HepG2 (cell line): Measurements from ENCODE around the gene PTPRF. TPM values are rescaled to one million over a fixed set of nuclear protein-coding genes. Genes with fewer than 3 reads are reported as not detected.

Experiments used
- ATAC-seq: fragments of 200-7000 bp; cut with Tn5 transposase; 3 replicates; pipeline ENCODE4 v1.9.1; 2020; ENCODE audit warnings: mild to moderate bottlenecking, moderate library complexity
- BruUV-seq: library from RNA; stranded (reverse); fragments of 400-500 nt; replicated peaks from 2 replicates; lab custom pipeline; 2021; lab: Mats Ljungman, UMichigan
- CTCF ChIA-PET: fragments of 300-600 bp; formaldehyde crosslinking; extraction: SDS; loops from one replicate; lab custom pipeline; 2021; ENCODE audit warnings: low total read pairs, inconsistent platforms, low intra/inter-chr PET ratio; lab: Yijun Ruan, JAX
- POLR2A ChIA-PET: fragments of 350-600 bp; sonication (Branson Sonifier 250); formaldehyde crosslinking; loops from one replicate; lab custom pipeline; 2020; ENCODE audit warnings: antibody characterized with exemption, inconsistent platforms; lab: Yijun Ruan, JAX
- DNase-seq: peaks from one replicate; pipeline ENCODE4 v3.0.0-alpha.2; 2015; ENCODE audit warnings: low spot score
- FAIRE-seq: peaks from 3 replicates; lab custom pipeline; 2011; peaks lifted over from hg19 to GRCh38; lab: Jason Lieb, UNC
- H2AFZ ChIP-seq: one replicate; pipeline ENCODE4 v1.6.1; 2011; ENCODE audit warnings: low read length, inconsistent platforms
- H3K27ac ChIP-seq: fragments of 300-600 bp; 3 replicates; pipeline ENCODE4 v1.8.0; 2011; ENCODE audit warnings: mixed run types, mild to moderate bottlenecking, mixed read lengths, low read length, inconsistent platforms; ENCODE audit not compliant: insufficient read depth; ENCODE audit errors: extremely low read length
- H3K27me3 ChIP-seq, 2 experiments: fragments of 200-600 bp in 1 of 2; 2 replicates in 1 of 2; 3 replicates in 1 of 2; pipeline versions ENCODE4 v1.6.0 to v1.8.0; 2011; ENCODE audit warnings: low read length in 2 of 2, mild to moderate bottlenecking in 2 of 2, moderate library complexity in 2 of 2, inconsistent platforms in 1 of 2; ENCODE audit not compliant: insufficient read depth in 2 of 2, control insufficient read depth in 1 of 2
- H3K36me3 ChIP-seq, 2 experiments: fragments of 200-600 bp in 1 of 2; replicated peaks in 1 of 2; 2 replicates in 1 of 2; 3 replicates in 1 of 2; pipeline versions ENCODE4 v1.5.1 to v1.8.0; 2011; ENCODE audit warnings: low read length in 2 of 2, inconsistent platforms in 1 of 2; ENCODE audit not compliant: insufficient read depth in 2 of 2, control insufficient read depth in 1 of 2
- H3K4me1 ChIP-seq: 2 replicates; pipeline ENCODE4 v1.5.1; 2012; ENCODE audit warnings: low read length, inconsistent platforms; ENCODE audit not compliant: insufficient read depth
- H3K4me2 ChIP-seq: 2 replicates; pipeline ENCODE4 v1.6.0; 2011; ENCODE audit warnings: low read depth, low read length, inconsistent platforms
- H3K4me3 ChIP-seq, 3 experiments: fragments of 200-600 bp in 1 of 3; sonication (generic), shearing (Covaris generic) in 1 of 3; replicated peaks in 1 of 3; 2 replicates each; pipeline ENCODE4 v1.5.1; 2011 to 2016; ENCODE audit warnings: low read length in 3 of 3, inconsistent platforms in 2 of 3, low read depth in 2 of 3, mild to moderate bottlenecking in 2 of 3, control low read depth in 1 of 3, mixed read lengths in 1 of 3; ENCODE audit not compliant: insufficient read depth in 1 of 3
- H3K79me2 ChIP-seq: one replicate; pipeline ENCODE4 v1.6.1; 2011; ENCODE audit warnings: low read length, inconsistent platforms; ENCODE audit not compliant: insufficient read depth
- H3K9ac ChIP-seq: 2 replicates; pipeline ENCODE4 v1.6.0; 2011; ENCODE audit warnings: mild to moderate bottlenecking, low read depth, low read length, inconsistent platforms; ENCODE audit not compliant: insufficient read depth
- H3K9me3 ChIP-seq: 2 replicates; pipeline ENCODE4 v1.5.1; 2012; ENCODE audit warnings: mild to moderate bottlenecking, low read length
- H4K20me1 ChIP-seq: 2 replicates; pipeline ENCODE4 v1.6.0; 2011; ENCODE audit warnings: inconsistent platforms, mild to moderate bottlenecking, low read length, moderate library complexity; ENCODE audit not compliant: insufficient read depth
- AGO2 ChIP-seq: fragments of 200-400 bp; formaldehyde crosslinking; optimal IDR thresholded peaks from 2 replicates; pipeline ENCODE3; 2017; ENCODE audit warnings: mild to moderate bottlenecking, low read depth, low read length, moderate library complexity
- CBX1 ChIP-seq: IDR thresholded peaks from one replicate; pipeline ENCODE4 v1.6.1; 2016; ENCODE audit warnings: antibody characterized with exemption, low read depth
- RBFOX2 ChIP-seq: fragments of 200-400 bp; formaldehyde crosslinking; IDR thresholded peaks from 2 replicates; pipeline ENCODE4 v1.6.1; 2017; ENCODE audit warnings: low read depth, mild to moderate bottlenecking, low read length
- TGIF2 ChIP-seq: IDR thresholded peaks from 2 replicates; pipeline ENCODE4 v1.6.1; 2016; ENCODE audit warnings: control low read depth, missing compliant biosample characterization
- THAP7 ChIP-seq: sonication (generic); formaldehyde crosslinking; IDR thresholded peaks from 2 replicates; pipeline ENCODE4 v1.8.1; 2023; ENCODE audit warnings: mild to moderate bottlenecking, missing genetic modification reagents
- ZBTB33 ChIP-seq: sonication (generic); formaldehyde crosslinking; IDR thresholded peaks from 2 replicates; pipeline ENCODE4 v1.4.0; 2020; ENCODE audit warnings: missing genetic modification reagents
- ZBTB38 ChIP-seq: sonication (generic); formaldehyde crosslinking; IDR thresholded peaks from 2 replicates; pipeline ENCODE4 v1.5.1; 2020; ENCODE audit warnings: mild to moderate bottlenecking, missing genetic modification reagents
- ZNF275 ChIP-seq: sonication (generic); formaldehyde crosslinking; IDR thresholded peaks from 2 replicates; pipeline ENCODE4 v1.8.0; 2022; ENCODE audit warnings: missing genetic modification reagents, mild to moderate bottlenecking, inconsistent platforms, borderline replicate concordance
- ZNF343 ChIP-seq: sonication (generic); formaldehyde crosslinking; IDR thresholded peaks from 2 replicates; pipeline ENCODE4 v1.4.0; 2020; ENCODE audit warnings: mild to moderate bottlenecking, missing genetic modification reagents
- ZNF567 ChIP-seq: sonication (generic); formaldehyde crosslinking; IDR thresholded peaks from 2 replicates; pipeline ENCODE4 v1.8.1; 2023; ENCODE audit warnings: mild to moderate bottlenecking, missing genetic modification reagents, borderline replicate concordance
- ZNF687 ChIP-seq: sonication (generic); formaldehyde crosslinking; IDR thresholded peaks from 2 replicates; pipeline ENCODE4 v1.5.1; 2020; ENCODE audit warnings: mild to moderate bottlenecking, missing genetic modification reagents, moderate library complexity
- WGBS: methylation state at CpG from one replicate; pipeline ENCODE4 v1.1.6; 2017; ENCODE audit warnings: low lambda C conversion rate; 5-methylcytosine and 5-hydroxymethylcytosine counted together
- in situ Hi-C: cut with HindIII; loops from 2 replicates; pipeline ENCODE4 v1.10.0; 2017; ENCODE audit warnings: low pct_unique_long_range_greater_than_20kb; ENCODE audit not compliant: extremely low pct_ligation_motif_present
- intact Hi-C: fragments of 100-400 bp; cut with micrococcal nuclease; formaldehyde crosslinking; loops from one replicate; pipeline ENCODE4 v1.10.0; 2022; ENCODE audit not compliant: unreplicated experiment
- polyA plus RNA-seq, 8 experiments: library from polyadenylated mRNA; depleted of rRNA in 3 of 8; stranded (reverse) in 7 of 8; unstranded in 1 of 8; fragments of >200 nt; fragmentation: Illumina TruSeq in 4 of 8; extraction: Trizol in 4 of 8; gene quantifications; 2 replicates each; pipeline versions ENCODE4 v1.2.1 to v1.2.3, GENCODE V29; 2011 to 2016; ENCODE audit warnings: low read depth in 4 of 8, missing spikeins in 1 of 8, mixed read lengths in 1 of 8; ENCODE audit not compliant: insufficient read depth in 1 of 8
- total RNA-seq, 5 experiments: library from RNA; depleted of rRNA; stranded (reverse); fragments of >200 nt; fragmentation: Illumina TruSeq; extraction: Trizol; gene quantifications; 2 replicates each; pipeline ENCODE4 v1.2.3, GENCODE V29; 2016; ENCODE audit warnings: low read depth in 1 of 5

PTPRF gene
- total and polyA plus RNA-seq, 2 of the 13 experiments (the other 11 are each of a cell fraction or from before 2014, with no cell fraction given), result 55.9 to 167 TPM

GRCh38 chr1:43546388-43547100 lies 15.9 kb downstream of the PTPRF start (continued):
- 0 out of 2 replicates have a peak, but pooled peaks have one; percentile 31 for TF ChIP-seq ZNF687 (CRISPR knock-in tag)

- Histone ChIP-seq H4K20me1 (no peaks in the 10 kb centered on the region), H3K9me3 (no peaks in the 10 kb centered on the region), H3K4me2 (peak overlapping the region; percentile 57), H3K36me3 (peaks cover 13 to 40% of the 10 kb centered on the region in 2 experiments; a peak in 4 of 5 replicates), H3K4me1 (peaks cover 73% of the 10 kb centered on the region), H2AFZ (no peak overlapping the region), H3K9ac (peak overlapping the region; percentile 69), H3K27me3 (no peaks in the 10 kb centered on the region), H3K27ac (peak overlapping the region; percentile 96), H3K79me2 (peaks cover 62% of the 10 kb centered on the region), H3K4me3 (peak overlapping the region in 1 of 3 experiments; percentile 14; a peak in 1 of 6 replicates)
- TF ChIP-seq ZNF275 (CRISPR knock-in tag), result 0 out of 2 replicates have a peak, but pooled peaks have one; percentile 1
- peak; percentile 52 for TF ChIP-seq AGO2
- TF ChIP-seq THAP7, result 0 out of 2 replicates have a peak, but pooled peaks have one; percentile 12
- 0 out of 2 replicates have a peak, but pooled peaks have one; percentile 11 for TF ChIP-seq RBFOX2
- TF ChIP-seq ZBTB38, result peak; percentile 85
- TF ChIP-seq ZBTB33 (CRISPR knock-in tag), result peak; percentile 91
- no peak for TF ChIP-seq ZNF567 (CRISPR knock-in tag)
- no peak for TF ChIP-seq CBX1
- no peak for TF ChIP-seq TGIF2 (CRISPR knock-in tag)
- no peak for TF ChIP-seq ZNF343 (CRISPR knock-in tag)
- no peak for ATAC-seq
- intact Hi-C loops, result loop anchor here (1.0 kb wide), 1 partner anchor 18 kb away; no protein-coding TSS in a partner anchor
- FAIRE-seq, result no peak
- no TSS peak for BruUV-seq
- WGBS, result 68% methylated on average over 4 of the region's 11 CpGs
- POLR2A ChIA-PET, result interaction anchor here (1.5 to 7.7 kb wide), 3 partner anchors 14 to 736 kb away, joined by 3 to 87 read pairs (median 16); partner anchors contain the start of genes KDM4A and PTPRF
- CTCF ChIA-PET, result no interaction called here
- in situ Hi-C loops, result no loop called here
- no peak for DNase-seq
Observed at GRCh38 chr1:43547538-43548072, 16.9 kb downstream of the PTPRF start.
